Panc1 (cell line): ENCODE measurements around the gene CBARP. TPM values are rescaled to one million over a fixed set of nuclear protein-coding genes. Genes with fewer than 3 reads are reported as not detected.

Experiments used
- ATAC-seq: fragments of 200-7000 bp; cut with Tn5 transposase; 2 replicates; pipeline ENCODE4 v1.9.1; 2020; ENCODE audit warnings: mild to moderate bottlenecking, moderate library complexity
- BruUV-seq: library from RNA; stranded (reverse); fragments of 400-500 nt; replicated peaks from 2 replicates; lab custom pipeline; 2021; lab: Mats Ljungman, UMichigan
- CTCF ChIA-PET: fragments of 300-600 bp; sonication (Branson Sonifier 250); formaldehyde crosslinking; loops from one replicate; lab custom pipeline; 2022; ENCODE audit warnings: antibody characterized with exemption; lab: Charles Lee
- POLR2A ChIA-PET: fragments of 300-600 bp; sonication (Branson Sonifier 250); formaldehyde crosslinking; loops from one replicate; lab custom pipeline; 2022; ENCODE audit warnings: antibody characterized with exemption; lab: Charles Lee
- DNase-seq: peaks from one replicate; pipeline ENCODE4 v3.0.0-alpha.2; 2010; ENCODE audit warnings: low read depth, low spot score
- H3K27ac ChIP-seq: 2 replicates; pipeline ENCODE4 v1.5.1; 2011; ENCODE audit warnings: mild to moderate bottlenecking, low read length, inconsistent platforms
- H3K27me3 ChIP-seq: fragments of 200-500 bp; sonication (Bioruptor generic); 2 replicates; pipeline ENCODE4 v1.6.0; 2014; ENCODE audit warnings: low read length, inconsistent platforms; ENCODE audit not compliant: control insufficient read depth, insufficient read depth
- H3K36me3 ChIP-seq: fragments of 200-500 bp; sonication (Bioruptor generic); 2 replicates; pipeline ENCODE4 v1.5.1; 2014; ENCODE audit warnings: inconsistent platforms, mild to moderate bottlenecking, low read length, moderate library complexity; ENCODE audit not compliant: control insufficient read depth, insufficient read depth
- H3K4me1 ChIP-seq: 2 replicates; pipeline ENCODE4 v1.5.1; 2011; ENCODE audit warnings: inconsistent platforms, mild to moderate bottlenecking, low read length, moderate library complexity; ENCODE audit not compliant: control insufficient read depth, insufficient read depth
- H3K4me3 ChIP-seq, 2 experiments: 2 replicates each; pipeline ENCODE4 v1.5.1; 2011 to 2012; ENCODE audit warnings: low read depth in 2 of 2, low read length in 2 of 2, mild to moderate bottlenecking in 2 of 2, inconsistent platforms in 1 of 2, moderate library complexity in 1 of 2
- H3K9me3 ChIP-seq: fragments of 200-500 bp; sonication (Bioruptor generic); 2 replicates; pipeline ENCODE4 v1.5.1; 2014; ENCODE audit warnings: low read depth, mild to moderate bottlenecking, inconsistent platforms, low read length, moderate library complexity; ENCODE audit not compliant: control insufficient read depth, insufficient read depth
- CTCF ChIP-seq: fragments of 450-650 bp; IDR thresholded peaks from 2 replicates; pipeline ENCODE4 v1.5.1; 2017; ENCODE audit warnings: mild to moderate bottlenecking
- POLR2AphosphoS5 ChIP-seq: IDR thresholded peaks from 2 replicates; pipeline ENCODE4 v1.6.1; 2012; ENCODE audit warnings: mild to moderate bottlenecking, low read depth, low read length, moderate library complexity
- REST ChIP-seq, 2 experiments: IDR thresholded peaks; 2 replicates each; pipeline ENCODE4 v1.6.1; 2011 to 2012; ENCODE audit warnings: low read depth in 2 of 2, control low read depth in 1 of 2, low read length in 1 of 2, mild to moderate bottlenecking in 1 of 2, moderate library complexity in 1 of 2; ENCODE audit not compliant: insufficient read depth in 1 of 2
- SIN3A ChIP-seq: IDR thresholded peaks from 2 replicates; pipeline ENCODE4 v1.6.1; 2012; ENCODE audit warnings: low read depth, mild to moderate bottlenecking, low read length, moderate library complexity, borderline replicate concordance; ENCODE audit not compliant: insufficient read depth
- TCF7L2 ChIP-seq: IDR thresholded peaks from 2 replicates; pipeline ENCODE4 v1.6.1; 2011; ENCODE audit warnings: mild to moderate bottlenecking, low read depth, low read length, inconsistent platforms
- in situ Hi-C: cut with HindIII; loops from 2 replicates; pipeline ENCODE4 v1.10.0; 2016; ENCODE audit warnings: low sequenced_read_pairs, low pct_unique_long_range_greater_than_20kb
- intact Hi-C: fragments of 100-400 bp; cut with micrococcal nuclease; formaldehyde crosslinking; loops from one replicate; pipeline ENCODE4 v1.10.0; 2022; ENCODE audit not compliant: unreplicated experiment
- total RNA-seq: library from RNA; stranded (reverse); gene quantifications from one replicate; pipeline ENCODE4 v1.2.1, GENCODE V29; 2021; ENCODE audit not compliant: unreplicated experiment

Gene CBARP
- total RNA-seq, 1 experiment from 2014 or later = 14.5 TPM

GRCh38 chr19:1214299-1214861 lies 23.4 kb downstream of the CBARP start:
- intact Hi-C loops (no loop called here), in situ Hi-C loops (no loop called here)
- no peaks in the 10 kb centered on the region for H3K27me3 ChIP-seq
- POLR2A ChIA-PET = interaction anchor here (0.6 kb wide), 1 partner anchor 272 kb away, joined by 8 read pairs; no protein-coding TSS in a partner anchor
- DNase-seq (no peak), ATAC-seq (peak; percentile 14)
- H3K27ac ChIP-seq = peak overlapping the region; percentile 88
- CTCF ChIA-PET = no interaction called here
- TF ChIP-seq POLR2AphosphoS5 (no peak), TCF7L2 (no peak), SIN3A (no peak), REST (IDR thresholded peaks at IDR 0.05; ENCODE audit: insufficient read depth in 1 of 2, low read depth in 2 of 2, low read length in 1 of 2) (no peak), CTCF (no peak)
- BruUV-seq = no TSS peak
- H3K36me3 ChIP-seq = no peaks in the 10 kb centered on the region; the same call in 1 of the 2 replicates
- peak overlapping the region in 1 of 2 experiments; percentile 26; a peak in 2 of 4 replicates for H3K4me3 ChIP-seq
- peaks cover 59% of the 10 kb centered on the region for H3K4me1 ChIP-seq
- no peaks in the 10 kb centered on the region for H3K9me3 ChIP-seq

- Histone ChIP-seq H3K36me3 (no peaks in the 10 kb centered on the region; the same call in 1 of the 2 replicates), H3K27me3 (no peaks in the 10 kb centered on the region), H3K4me1 (peaks cover 59% of the 10 kb centered on the region), H3K27ac (peak overlapping the region; percentile 88), H3K9me3 (no peaks in the 10 kb centered on the region), H3K4me3 (peak overlapping the region in 1 of 2 experiments; percentile 26; a peak in 2 of 4 replicates)
- intact Hi-C loops = no loop called here
- ChIA-PET POLR2A (no interaction called here), CTCF (no interaction called here)
- BruUV-seq = no TSS peak
- DNase-seq = no peak
- peak; percentile 59 for ATAC-seq
- no peak for TF ChIP-seq CTCF
- no peak for TF ChIP-seq SIN3A
- no peak for TF ChIP-seq POLR2AphosphoS5
- TF ChIP-seq TCF7L2 = no peak
- in situ Hi-C loops = no loop called here
Observed at GRCh38 chr19:1213391-1214286, 24.2 kb downstream of the CBARP start.
